HG02759 (cell line): ENCODE results near the gene CHAD.
"Not testable (repeated sequence)": the region's sequence is repeated elsewhere in the genome, so short reads cannot be mapped to it uniquely, and the experiment has no call there.

Experiments used
- ATAC-seq: cut with Tn5 transposase; IDR thresholded peaks from one replicate; pipeline ENCODE4 v1.9.1; 2021; ENCODE audit warnings: mild to moderate bottlenecking, moderate library complexity; ENCODE audit not compliant: unreplicated experiment

Gene CHAD

GRCh38 chr17:50475362-50475761 lies 6.7 kb upstream of the CHAD start:
- no peak for ATAC-seq

GRCh38 chr17:50474523-50474922 lies 5.8 kb upstream of the CHAD start:
- ATAC-seq, result no peak

GRCh38 chr17:50473901-50474300 lies 5.2 kb upstream of the CHAD start:
- ATAC-seq, result no peak

GRCh38 chr17:50472761-50473161 lies 4.1 kb upstream of the CHAD start:
- not testable (repeated sequence) for ATAC-seq

GRCh38 chr17:50472286-50472685 lies 3.6 kb upstream of the CHAD start:
- no peak for ATAC-seq

- ATAC-seq, result no peak
These were observed 2.6 kb upstream of the CHAD start for GRCh38 chr17:50471009-50471905.

GRCh38 chr17:50470426-50470825 lies 1.7 kb upstream of the CHAD start:
- ATAC-seq, result no peak

- no peak for ATAC-seq
These were observed 1.1 kb upstream of the CHAD start for GRCh38 chr17:50469671-50470305.

GRCh38 chr17:50469208-50469605 lies 527 bp upstream of the CHAD start:
- ATAC-seq, result no peak

GRCh38 chr17:50467855-50468303 lies 801 bp downstream of the CHAD start:
- no peak for ATAC-seq

- ATAC-seq, result no peak
These were observed 1.4 kb downstream of the CHAD start for GRCh38 chr17:50467114-50467854.

GRCh38 chr17:50466371-50467113 lies 2.1 kb downstream of the CHAD start:
- no peak for ATAC-seq

- no peak for ATAC-seq
These were observed 3.0 kb downstream of the CHAD start for GRCh38 chr17:50465635-50466034.

- ATAC-seq, result no peak
These were observed 3.5 kb downstream of the CHAD start for GRCh38 chr17:50465171-50465570.

- no peak for ATAC-seq
These were observed 3.9 kb downstream of the CHAD start for GRCh38 chr17:50464736-50465135.

- no peak for ATAC-seq
These were observed 4.6 kb downstream of the CHAD start for GRCh38 chr17:50464121-50464520.

GRCh38 chr17:50462446-50462845 lies 6.2 kb downstream of the CHAD start:
- no peak for ATAC-seq

- no peak for ATAC-seq
These were observed 7.0 kb downstream of the CHAD start for GRCh38 chr17:50461550-50462132.

- no peak for ATAC-seq
These were observed 7.7 kb downstream of the CHAD start for GRCh38 chr17:50460831-50461526.

- no peak for ATAC-seq
These were observed 8.9 kb downstream of the CHAD start for GRCh38 chr17:50459756-50460155.
